CD4-positive, alpha-beta T cell (primary cell): ENCODE data around the gene TRIM40. TPM values are rescaled to one million over a fixed set of nuclear protein-coding genes. Genes with fewer than 3 reads are reported as not detected.

Experiments
- ATAC-seq: fragments of 200-7000 bp; cut with Tn5 transposase; one replicate; pipeline ENCODE4 v1.10.0; 2022; ENCODE audit warnings: mild to moderate bottlenecking; ENCODE audit not compliant: poor library complexity
- CTCF ChIA-PET: fragments of 350-600 bp; sonication (Branson Sonifier 250); formaldehyde crosslinking; loops from one replicate; lab custom pipeline; 2021; ENCODE audit warnings: antibody characterized with exemption, inconsistent platforms; lab: Charles Lee
- POLR2A ChIA-PET: fragments of 350-600 bp; sonication (Branson Sonifier 250); formaldehyde crosslinking; loops from one replicate; lab custom pipeline; 2021; ENCODE audit warnings: antibody characterized with exemption, inconsistent platforms; lab: Charles Lee
- DNase-seq, 14 experiments: peaks; one replicate each; pipeline ENCODE4 v3.0.0-alpha.2; 2013 to 2020; ENCODE audit warnings: mixed read lengths in 2 of 14
- H3K27ac ChIP-seq, 2 donors: one replicate each; pipeline versions ENCODE4 v1.5.1 to v1.7.0; 2013; ENCODE audit warnings: low read length in 2 of 2, low read depth in 1 of 2, mild to moderate bottlenecking in 1 of 2
- H3K27me3 ChIP-seq, 2 experiments: 1 replicate in 1 of 2; 2 replicates in 1 of 2; pipeline versions ENCODE4 v1.6.1 to v1.7.0; 2013; ENCODE audit warnings: low read length in 2 of 2, control low read depth in 1 of 2, mild to moderate bottlenecking in 1 of 2, moderate library complexity in 1 of 2; ENCODE audit not compliant: insufficient read depth in 2 of 2, control insufficient read depth in 1 of 2
- H3K36me3 ChIP-seq: one replicate; pipeline ENCODE4 v1.6.1; 2013; ENCODE audit warnings: low read length, control low read depth; ENCODE audit not compliant: insufficient read depth
- H3K4me1 ChIP-seq: one replicate; pipeline ENCODE4 v1.6.1; 2013; ENCODE audit warnings: low read length, control low read depth; ENCODE audit not compliant: insufficient read depth
- H3K4me3 ChIP-seq: one replicate; pipeline ENCODE4 v1.5.1; 2013; ENCODE audit warnings: mild to moderate bottlenecking, low read length, moderate library complexity
- H3K9me3 ChIP-seq, 2 experiments: 1 replicate in 1 of 2; 2 replicates in 1 of 2; pipeline versions ENCODE4 v1.6.1 to v1.7.0; 2013; ENCODE audit warnings: low read length in 2 of 2, mild to moderate bottlenecking in 2 of 2, control low read depth in 1 of 2, moderate library complexity in 1 of 2; ENCODE audit not compliant: control insufficient read depth in 1 of 2, insufficient read depth in 1 of 2
- H3K27ac Mint-ChIP-seq: one replicate; pipeline ENCODE4 v1.8.0; 2020; ENCODE audit warnings: mixed read lengths
- H3K27me3 Mint-ChIP-seq: one replicate; pipeline ENCODE4 v1.8.0; 2021; ENCODE audit warnings: mixed read lengths
- H3K36me3 Mint-ChIP-seq: one replicate; pipeline ENCODE4 v1.8.0; 2021; ENCODE audit warnings: low read depth, mixed read lengths
- H3K4me1 Mint-ChIP-seq: one replicate; pipeline ENCODE4 v1.8.0; 2021; ENCODE audit warnings: low read depth, mixed read lengths
- H3K4me3 Mint-ChIP-seq: one replicate; pipeline ENCODE4 v1.8.0; 2020; ENCODE audit warnings: mild to moderate bottlenecking, mixed read lengths
- H3K9me3 Mint-ChIP-seq: one replicate; pipeline ENCODE4 v1.8.0; 2020; ENCODE audit warnings: mixed read lengths
- intact Hi-C, 2 experiments: fragments of 100-400 bp; cut with DNase I in 1 of 2; cut with micrococcal nuclease in 1 of 2; formaldehyde crosslinking; loops; one replicate each; pipeline versions ENCODE4 v1.15.1 to v1.9.0; 2023 to 2025; cut with DNase I, micrococcal nuclease
- total RNA-seq, 174 experiments: library from RNA in 2 of 174; stranded (reverse) in 2 of 174; gene quantifications; one replicate each; pipeline ENCODE4 v1.2.3 and lab custom pipeline; 2021 to 2026
- TF ChIP-seq, protein P1 (sequence below): fragments of 200-600 bp; IDR thresholded peaks from one replicate; pipeline ENCODE4 v1.8.0; 2022; ENCODE audit warnings: antibody characterized with exemption, mild to moderate bottlenecking

TRIM40 gene
- total RNA-seq, 2 experiments from 2014 or later = not detected

GRCh38 chr6:30143780-30144179, 7.8 kb downstream of the TRIM40 start:
- no peaks in the 10 kb centered on the region for H3K9me3 Mint-ChIP-seq
- TF ChIP-seq, protein P1, sequence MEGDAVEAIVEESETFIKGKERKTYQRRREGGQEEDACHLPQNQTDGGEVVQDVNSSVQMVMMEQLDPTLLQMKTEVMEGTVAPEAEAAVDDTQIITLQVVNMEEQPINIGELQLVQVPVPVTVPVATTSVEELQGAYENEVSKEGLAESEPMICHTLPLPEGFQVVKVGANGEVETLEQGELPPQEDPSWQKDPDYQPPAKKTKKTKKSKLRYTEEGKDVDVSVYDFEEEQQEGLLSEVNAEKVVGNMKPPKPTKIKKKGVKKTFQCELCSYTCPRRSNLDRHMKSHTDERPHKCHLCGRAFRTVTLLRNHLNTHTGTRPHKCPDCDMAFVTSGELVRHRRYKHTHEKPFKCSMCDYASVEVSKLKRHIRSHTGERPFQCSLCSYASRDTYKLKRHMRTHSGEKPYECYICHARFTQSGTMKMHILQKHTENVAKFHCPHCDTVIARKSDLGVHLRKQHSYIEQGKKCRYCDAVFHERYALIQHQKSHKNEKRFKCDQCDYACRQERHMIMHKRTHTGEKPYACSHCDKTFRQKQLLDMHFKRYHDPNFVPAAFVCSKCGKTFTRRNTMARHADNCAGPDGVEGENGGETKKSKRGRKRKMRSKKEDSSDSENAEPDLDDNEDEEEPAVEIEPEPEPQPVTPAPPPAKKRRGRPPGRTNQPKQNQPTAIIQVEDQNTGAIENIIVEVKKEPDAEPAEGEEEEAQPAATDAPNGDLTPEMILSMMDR = no peak
- Histone ChIP-seq H3K9me3 (no peaks in the 10 kb centered on the region), H3K36me3 (no peaks in the 10 kb centered on the region), H3K27me3 (peaks cover 0 to 10% of the 10 kb centered on the region in 2 experiments), H3K4me3 (no peak overlapping the region), H3K4me1 (no peaks in the 10 kb centered on the region), H3K27ac (no peak overlapping the region)
- H3K4me3 Mint-ChIP-seq = no peak overlapping the region
- ChIA-PET POLR2A (no interaction called here), CTCF (interaction anchor here (1.3 kb wide), 1 partner anchor 13 kb away, joined by 3 read pairs; no protein-coding TSS in a partner anchor)
- intact Hi-C loops = no loop called here
- no peak overlapping the region for H3K27ac Mint-ChIP-seq
- peaks cover 70% of the 10 kb centered on the region for H3K27me3 Mint-ChIP-seq
- DNase-seq = no peak
- no peaks in the 10 kb centered on the region for H3K4me1 Mint-ChIP-seq
- ATAC-seq = no peak
- no peaks in the 10 kb centered on the region for H3K36me3 Mint-ChIP-seq

DNA sequence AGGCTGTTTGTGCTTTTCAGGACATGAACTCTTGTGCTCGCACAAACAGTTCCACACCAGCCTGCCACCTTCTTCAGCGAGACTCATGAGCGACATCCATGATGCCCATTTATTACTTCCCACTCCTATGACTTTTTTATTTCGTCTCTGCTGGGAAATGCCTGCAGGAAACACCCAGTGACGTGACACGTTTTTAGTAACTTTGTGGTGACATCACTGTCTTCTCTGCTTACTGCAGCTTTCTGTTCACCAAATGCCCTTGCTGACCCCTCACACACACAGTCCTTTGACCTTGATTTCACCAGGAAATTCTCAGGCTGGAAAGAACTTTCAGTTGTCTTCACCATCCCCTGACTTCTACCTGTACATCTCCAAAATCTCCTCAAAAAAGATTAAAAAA, 8.9 kb downstream of the TRIM40 start:
- Histone ChIP-seq H3K27me3 (peaks cover 0 to 10% of the 10 kb centered on the region in 2 experiments), H3K4me1 (no peaks in the 10 kb centered on the region), H3K36me3 (no peaks in the 10 kb centered on the region), H3K27ac (no peak overlapping the region), H3K4me3 (no peak overlapping the region), H3K9me3 (no peaks in the 10 kb centered on the region)
- ChIA-PET CTCF (interaction anchor here (0.7 kb wide), 1 partner anchor 41 kb away, joined by 3 read pairs; no protein-coding TSS in a partner anchor), POLR2A (no interaction called here)
- intact Hi-C loops = no loop called here
- TF ChIP-seq, protein P1 = no peak
- peaks cover 66% of the 10 kb centered on the region for H3K27me3 Mint-ChIP-seq
- no peaks in the 10 kb centered on the region for H3K9me3 Mint-ChIP-seq
- no peaks in the 10 kb centered on the region for H3K4me1 Mint-ChIP-seq
- H3K36me3 Mint-ChIP-seq = no peaks in the 10 kb centered on the region
- no peak overlapping the region for H3K4me3 Mint-ChIP-seq
- no peak overlapping the region for H3K27ac Mint-ChIP-seq
- DNase-seq (no peak), ATAC-seq (no peak)

GRCh38 chr6:30145818-30146217, 9.9 kb downstream of the TRIM40 start:
- ChIA-PET POLR2A (no interaction called here), CTCF (no interaction called here)
- TF ChIP-seq, protein P1 = no peak
- H3K4me1 Mint-ChIP-seq = no peaks in the 10 kb centered on the region
- H3K27ac Mint-ChIP-seq = no peak overlapping the region
- Histone ChIP-seq H3K27me3 (peaks cover 0 to 10% of the 10 kb centered on the region in 2 experiments), H3K4me3 (no peak overlapping the region), H3K4me1 (no peaks in the 10 kb centered on the region), H3K9me3 (no peaks in the 10 kb centered on the region), H3K27ac (no peak overlapping the region), H3K36me3 (no peaks in the 10 kb centered on the region)
- H3K9me3 Mint-ChIP-seq = no peaks in the 10 kb centered on the region
- peaks cover 63% of the 10 kb centered on the region for H3K27me3 Mint-ChIP-seq
- no peak overlapping the region for H3K4me3 Mint-ChIP-seq
- no peak for DNase-seq
- ATAC-seq = no peak
- no peaks in the 10 kb centered on the region for H3K36me3 Mint-ChIP-seq
- intact Hi-C loops = no loop called here
